HCT116 (cell line): ENCODE measurements around the gene DHPS. TPM values are rescaled to one million over a fixed set of nuclear protein-coding genes. Genes with fewer than 3 reads are reported as not detected.
"Not testable (repeated sequence)": the region's sequence is repeated elsewhere in the genome, so short reads cannot be mapped to it uniquely, and the experiment has no call there.

Experiments used
- ATAC-seq: fragments of 200-7000 bp; cut with Tn5 transposase; 2 replicates; pipeline ENCODE4 v1.9.1; 2020; ENCODE audit warnings: mild to moderate bottlenecking, moderate library complexity
- BruUV-seq: library from RNA; stranded (reverse); fragments of 400-500 nt; replicated peaks from 2 replicates; lab custom pipeline; 2021; lab: Mats Ljungman, UMichigan
- CTCF ChIA-PET: fragments of 300-600 bp; sonication (Branson Sonifier 250); formaldehyde crosslinking; loops from one replicate; lab custom pipeline; 2021; ENCODE audit warnings: antibody characterized with exemption; lab: Charles Lee
- POLR2A ChIA-PET: fragments of 300-600, 350-600 bp; sonication (Branson Sonifier 250); formaldehyde crosslinking; loops from one replicate; lab custom pipeline; 2021; ENCODE audit warnings: antibody characterized with exemption; lab: Charles Lee
- RAD21 ChIA-PET, 2 experiments: fragments of 300-600 bp; sonication (Branson Sonifier 250); formaldehyde crosslinking; loops; one replicate each; lab custom pipeline; 2023; ENCODE audit warnings: low total read pairs in 2 of 2; ENCODE audit not compliant: uncharacterized antibody in 2 of 2, unreplicated experiment in 2 of 2, low non-redundant PET in 1 of 2; lab: Charles Lee
- DNase-seq: peaks from one replicate; pipeline ENCODE4 v3.0.0-alpha.2; 2010; ENCODE audit warnings: low read depth, low spot score
- H2AFZ ChIP-seq: fragments of 200-600 bp; shearing (Covaris generic), sonication (generic); 2 replicates; pipeline ENCODE4 v1.6.1; 2017; ENCODE audit warnings: low read depth, mixed run types, mixed read lengths, antibody characterized with exemption, low read length; ENCODE audit not compliant: poor library complexity, severe bottlenecking
- H3K27ac ChIP-seq: 2 replicates; pipeline ENCODE4 v1.5.1; 2012; ENCODE audit warnings: low read depth, low read length
- H3K27me3 ChIP-seq: fragments of 200-600 bp; sonication (generic); 2 replicates; pipeline ENCODE4 v1.6.1; 2016; ENCODE audit warnings: mixed run types, low read length, mixed read lengths; ENCODE audit not compliant: insufficient read depth
- H3K36me3 ChIP-seq, 2 experiments: fragments of 200-500 bp in 1 of 2; fragments of 200-600 bp in 1 of 2; sonication (Bioruptor generic) in 1 of 2; sonication (generic) in 1 of 2; 2 replicates each; pipeline versions ENCODE4 v1.5.1 to v1.6.1; 2014 to 2016; ENCODE audit warnings: low read length in 2 of 2, inconsistent platforms in 1 of 2, mixed read lengths in 1 of 2, mixed run types in 1 of 2; ENCODE audit not compliant: insufficient read depth in 2 of 2, control insufficient read depth in 1 of 2
- H3K4me1 ChIP-seq, 2 experiments: fragments of 200-600 bp in 1 of 2; sonication (generic) in 1 of 2; 2 replicates each; pipeline versions ENCODE4 v1.5.1 to v1.6.1; 2012 to 2017; ENCODE audit warnings: low read length in 2 of 2, inconsistent platforms in 1 of 2, mild to moderate bottlenecking in 1 of 2, mixed read lengths in 1 of 2, mixed run types in 1 of 2, moderate library complexity in 1 of 2; ENCODE audit not compliant: insufficient read depth in 2 of 2, control insufficient read depth in 1 of 2
- H3K4me2 ChIP-seq: fragments of 200-600 bp; sonication (generic); 2 replicates; pipeline ENCODE4 v1.6.1; 2017; ENCODE audit warnings: mixed run types, low read length, mixed read lengths
- H3K4me3 ChIP-seq, 2 experiments: fragments of 200-600 bp in 1 of 2; sonication (generic) in 1 of 2; replicated peaks in 1 of 2; 2 replicates each; pipeline ENCODE4 v1.5.1; 2011 to 2016; ENCODE audit warnings: low read length in 2 of 2, control low read depth in 1 of 2, low read depth in 1 of 2, mild to moderate bottlenecking in 1 of 2, mixed read lengths in 1 of 2, mixed run types in 1 of 2
- H3K79me2 ChIP-seq: fragments of 200-600 bp; sonication (generic); 2 replicates; pipeline ENCODE4 v1.6.1; 2017; ENCODE audit warnings: mild to moderate bottlenecking, mixed run types, low read length, moderate library complexity, mixed read lengths; ENCODE audit not compliant: insufficient read depth
- H3K9ac ChIP-seq: fragments of 200-600 bp; sonication (generic); 2 replicates; pipeline ENCODE4 v1.6.1; 2016; ENCODE audit warnings: low read length, mixed read lengths
- H3K9me2 ChIP-seq: fragments of 200-600 bp; sonication (generic), shearing (Covaris generic); 2 replicates; pipeline ENCODE4 v1.6.1; 2017; ENCODE audit warnings: mixed run types, mild to moderate bottlenecking, moderate library complexity; ENCODE audit not compliant: insufficient read depth
- H3K9me3 ChIP-seq, 2 experiments: fragments of 200-500 bp in 1 of 2; fragments of 200-600 bp in 1 of 2; sonication (Bioruptor generic) in 1 of 2; sonication (generic) in 1 of 2; 2 replicates each; pipeline ENCODE4 v1.6.1; 2014 to 2017; ENCODE audit warnings: low read length in 2 of 2, mixed read lengths in 2 of 2, inconsistent platforms in 1 of 2, low read depth in 1 of 2, mild to moderate bottlenecking in 1 of 2, mixed run types in 1 of 2, moderate library complexity in 1 of 2; ENCODE audit not compliant: control insufficient read depth in 1 of 2, insufficient read depth in 1 of 2
- H4K20me1 ChIP-seq: fragments of 200-600 bp; sonication (generic), shearing (Covaris generic); 2 replicates; pipeline ENCODE4 v1.6.1; 2017; ENCODE audit warnings: mixed run types, mild to moderate bottlenecking, moderate library complexity; ENCODE audit not compliant: insufficient read depth
- CBX3 ChIP-seq: IDR thresholded peaks from 2 replicates; pipeline ENCODE4 v1.6.1; 2012; ENCODE audit warnings: low read depth
- CEBPB ChIP-seq: IDR thresholded peaks from 2 replicates; pipeline ENCODE4 v1.6.1; 2012; ENCODE audit warnings: low read depth
- ELF1 ChIP-seq: IDR thresholded peaks from 2 replicates; pipeline ENCODE4 v1.6.1; 2012; ENCODE audit warnings: low read depth, borderline replicate concordance
- EZH2 ChIP-seq: fragments of 200-600 bp; sonication (generic); IDR thresholded peaks from 2 replicates; pipeline ENCODE4 v1.6.1; 2017; ENCODE audit warnings: antibody characterized with exemption, mixed run types
- FOSL1 ChIP-seq: IDR thresholded peaks from 2 replicates; pipeline ENCODE4 v1.6.1; 2012; ENCODE audit warnings: low read depth
- MAX ChIP-seq: IDR thresholded peaks from 2 replicates; pipeline ENCODE4 v1.6.1; 2012
- RAD21 ChIP-seq: IDR thresholded peaks from 2 replicates; pipeline ENCODE4 v1.6.1; 2012; ENCODE audit warnings: low read depth, mild to moderate bottlenecking
- TCF7L2 ChIP-seq: IDR thresholded peaks from 2 replicates; pipeline ENCODE4 v1.7.0; 2011; ENCODE audit warnings: borderline replicate concordance, inconsistent platforms; ENCODE audit not compliant: insufficient read depth, insufficient read length; ENCODE audit errors: extremely low read depth
- ZFX ChIP-seq: fragments of 450-650 bp; IDR thresholded peaks from 2 replicates; pipeline ENCODE4 v1.6.1; 2017
- intact Hi-C: fragments of 100-400 bp; cut with micrococcal nuclease; formaldehyde crosslinking; loops from 2 replicates; pipeline ENCODE4 v1.10.0; 2022
- total RNA-seq: library from RNA; stranded (reverse); gene quantifications from one replicate; pipeline ENCODE4 v1.2.1, GENCODE V29; 2021; ENCODE audit not compliant: unreplicated experiment

The DHPS gene
- total RNA-seq, 1 experiment from 2014 or later, result 134 TPM

DNA sequence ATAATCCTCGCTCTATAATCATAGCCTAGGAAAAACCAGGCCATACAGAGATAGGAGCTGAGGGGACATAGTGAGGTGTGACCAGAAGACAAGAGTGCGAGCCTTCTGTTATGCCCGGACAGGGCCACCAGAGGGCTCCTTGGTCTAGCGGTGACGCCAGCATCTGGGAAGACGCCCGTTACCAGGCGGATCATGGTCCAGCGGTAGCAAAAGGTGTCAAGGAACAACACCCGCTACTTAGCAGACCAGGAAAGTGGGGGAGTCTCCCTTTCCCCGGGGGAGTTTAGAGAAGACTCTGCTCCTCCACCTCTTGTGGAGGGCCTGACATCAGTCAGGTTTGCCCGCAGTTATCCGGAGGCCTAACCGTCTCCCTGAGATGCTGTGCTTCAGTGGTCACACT, 30.4 kb upstream of the DHPS start:
- ATAC-seq, intact Hi-C loops, H3K27me3 ChIP-seq, H3K9me3 ChIP-seq, CTCF ChIA-PET, H4K20me1 ChIP-seq, H3K4me3 ChIP-seq, H3K4me1 ChIP-seq, POLR2A ChIA-PET, H3K4me2 ChIP-seq, BruUV-seq, H2AFZ ChIP-seq, H3K27ac ChIP-seq, H3K9ac ChIP-seq, H3K9me2 ChIP-seq, DNase-seq, RAD21 ChIA-PET: not testable (repeated sequence)
- Histone ChIP-seq H3K79me2 (peaks cover 39% of the 10 kb centered on the region; the same call in 1 of the 2 replicates), H3K36me3 (peaks cover 51 to 56% of the 10 kb centered on the region in 2 experiments)

DNA sequence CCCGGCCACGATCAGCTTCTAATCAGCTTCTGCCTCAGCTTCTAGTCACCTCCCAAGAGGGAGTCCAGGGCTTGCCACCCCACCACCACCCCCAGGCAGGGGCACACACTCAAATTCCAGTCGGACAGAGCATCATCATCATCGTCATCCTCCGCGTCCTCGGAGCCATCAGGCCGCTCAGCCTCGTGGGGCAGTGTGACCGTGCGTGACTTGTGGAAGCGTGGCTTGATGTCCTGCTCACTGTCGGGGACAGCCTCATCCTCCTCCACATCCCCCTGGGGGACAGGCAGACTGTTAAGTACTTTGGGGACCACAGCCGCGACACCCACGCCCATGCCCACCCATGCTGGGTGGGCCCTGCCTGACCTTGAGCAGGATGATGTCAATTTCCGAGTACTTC, 29.5 kb upstream of the DHPS start:
- no peaks in the 10 kb centered on the region for H3K9me3 ChIP-seq
- no peaks in the 10 kb centered on the region for H3K9me2 ChIP-seq
- no peaks in the 10 kb centered on the region for H3K4me1 ChIP-seq
- H3K27ac ChIP-seq, result no peak overlapping the region; the same call in 1 of the 2 replicates
- H3K79me2 ChIP-seq, result peaks cover 30% of the 10 kb centered on the region; the same call in 1 of the 2 replicates
- ChIA-PET CTCF (no interaction called here), POLR2A (no interaction called here), RAD21 (no interaction called here)
- H2AFZ ChIP-seq, result no peak overlapping the region
- TF ChIP-seq ZFX (no peak), ELF1 (no peak), RAD21 (no peak), MAX (no peak), CBX3 (no peak), FOSL1 (no peak), EZH2 (no peak), TCF7L2 (no peak), CEBPB (no peak)
- no peak overlapping the region for H3K9ac ChIP-seq
- H3K27me3 ChIP-seq, result no peaks in the 10 kb centered on the region
- intact Hi-C loops, result no loop called here
- H3K4me3 ChIP-seq, result no peak overlapping the region
- peaks cover 53 to 58% of the 10 kb centered on the region in 2 experiments for H3K36me3 ChIP-seq
- ATAC-seq (no peak), DNase-seq (no peak)
- H3K4me2 ChIP-seq, result no peak overlapping the region
- BruUV-seq, result no TSS peak
- H4K20me1 ChIP-seq, result no peaks in the 10 kb centered on the region
